ENCODE data around the gene SIT1. TPM values are rescaled to one million over a fixed set of nuclear protein-coding genes. Genes with fewer than 3 reads are reported as not detected.

The SIT1 gene
- total RNA-seq, 1 experiment from 2014 or later: 97.6 TPM

Small RNAs within 50 kb of the gene (small RNA-seq; reads per million reads assigned to genes)
- gene MIR4667 (not detected), gene RMRP (not detected), gene RN7SL22P (not detected)

Other genes with a start within 250 kb of the SIT1 start
- gene RUSC2, start 160.8 kb downstream of the SIT1 start, total RNA-seq (2014; rRNA removed; shearing (Covaris generic); ENCODE audit: low replicate concordance): not detected in 2 replicates
- 20.2 and 30.6 TPM in 2 replicates for gene TESK1, start 45.7 kb downstream of the SIT1 start, total RNA-seq (2014; rRNA removed; shearing (Covaris generic); ENCODE audit: low replicate concordance)
- gene CD72, start 32.5 kb downstream of the SIT1 start, total RNA-seq (2014; rRNA removed; shearing (Covaris generic); ENCODE audit: low replicate concordance): 5.6 and 7.8 TPM in 2 replicates
- 23,349 and 56,129 TPM in 2 replicates for gene RMRP, start 7.1 kb upstream of the SIT1 start, total RNA-seq (2014; rRNA removed; shearing (Covaris generic); ENCODE audit: low replicate concordance)
- gene CCDC107, start 7.4 kb upstream of the SIT1 start, total RNA-seq (2014; rRNA removed; shearing (Covaris generic); ENCODE audit: low replicate concordance): 13.2 and 24.0 TPM in 2 replicates
- gene ARHGEF39, start 14.3 kb upstream of the SIT1 start, total RNA-seq (2014; rRNA removed; shearing (Covaris generic); ENCODE audit: low replicate concordance): 15.3 and 16.0 TPM in 2 replicates
- 26.8 and 35.2 TPM in 2 replicates for gene CA9, start 23.0 kb upstream of the SIT1 start, total RNA-seq (2014; rRNA removed; shearing (Covaris generic); ENCODE audit: low replicate concordance)
- 0.19 TPM in 1 of 2 replicates, not detected in the other for gene TPM2, start 39.0 kb upstream of the SIT1 start, total RNA-seq (2014; rRNA removed; shearing (Covaris generic); ENCODE audit: low replicate concordance)
- 54.2 and 94.0 TPM in 2 replicates for gene TLN1, start 81.3 kb upstream of the SIT1 start, total RNA-seq (2014; rRNA removed; shearing (Covaris generic); ENCODE audit: low replicate concordance)
- gene CREB3, start 81.7 kb upstream of the SIT1 start, total RNA-seq (2014; rRNA removed; shearing (Covaris generic); ENCODE audit: low replicate concordance): 10.8 and 17.1 TPM in 2 replicates
- 54.9 and 74.2 TPM in 2 replicates for gene GBA2, start 98.3 kb upstream of the SIT1 start, total RNA-seq (2014; rRNA removed; shearing (Covaris generic); ENCODE audit: low replicate concordance)
- 13.4 and 13.8 TPM in 2 replicates for gene RGP1, start 98.4 kb upstream of the SIT1 start, total RNA-seq (2014; rRNA removed; shearing (Covaris generic); ENCODE audit: low replicate concordance)
- gene MSMP, start 103.3 kb upstream of the SIT1 start, total RNA-seq (2014; rRNA removed; shearing (Covaris generic); ENCODE audit: low replicate concordance): 1.1 and 4.2 TPM in 2 replicates
- 8.5 and 18.0 TPM in 2 replicates for gene NPR2, start 140.7 kb upstream of the SIT1 start, total RNA-seq (2014; rRNA removed; shearing (Covaris generic); ENCODE audit: low replicate concordance)
- gene SPAG8, start 161.3 kb upstream of the SIT1 start, total RNA-seq (2014; rRNA removed; shearing (Covaris generic); ENCODE audit: low replicate concordance): 0.07 and 0.90 TPM in 2 replicates
- 84.0 and 146 TPM in 2 replicates for gene HINT2, start 164.1 kb upstream of the SIT1 start, total RNA-seq (2014; rRNA removed; shearing (Covaris generic); ENCODE audit: low replicate concordance)
- not detected in 2 replicates for gene FAM221B, start 177.8 kb upstream of the SIT1 start, total RNA-seq (2014; rRNA removed; shearing (Covaris generic); ENCODE audit: low replicate concordance)
- gene TMEM8B, start 178.3 kb upstream of the SIT1 start, total RNA-seq (2014; rRNA removed; shearing (Covaris generic); ENCODE audit: low replicate concordance): 2.9 and 3.0 TPM in 2 replicates
- gene OR13J1, start 219.5 kb upstream of the SIT1 start, total RNA-seq (2014; rRNA removed; shearing (Covaris generic); ENCODE audit: low replicate concordance): not detected in 2 replicates

Measured in Karpas-422 (cell line).